Measurements from ENCODE around the gene DBI. TPM values are rescaled to one million over a fixed set of nuclear protein-coding genes. Genes with fewer than 3 reads are reported as not detected.

The DBI gene
- total and polyA plus RNA-seq, 2 of the 8 experiments (the other 6 are each of a cell fraction or from before 2014, with no cell fraction given), result 180 to 212 TPM

DNA sequence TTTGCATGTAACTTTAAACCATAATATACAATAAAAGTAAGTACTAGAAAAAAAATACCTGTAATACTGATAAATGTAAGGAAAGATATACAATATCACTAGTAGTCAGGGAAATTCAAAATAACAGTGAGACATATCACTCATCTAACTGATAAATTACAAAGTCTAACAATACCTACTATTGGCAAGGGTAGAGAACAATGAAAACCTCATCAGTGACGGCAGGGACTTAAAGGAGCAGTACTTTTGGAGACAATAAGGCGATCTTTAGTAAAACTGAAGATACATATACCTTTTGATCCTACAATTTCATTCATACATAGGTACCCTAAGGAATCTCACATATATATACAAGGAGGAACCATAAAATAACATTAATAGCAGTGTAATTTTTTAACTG lies 25.1 kb upstream of the DBI start:
- Histone ChIP-seq H2BK20ac (ENCODE audit: low read length) (no peak overlapping the region), H2BK15ac (ENCODE audit: low read length) (no peak overlapping the region), H4K91ac (replicated peaks; ENCODE audit: insufficient read length, low read length) (no peak overlapping the region), H2BK5ac (ENCODE audit: low read depth, low read length) (no peak overlapping the region), H4K20me1 (replicated peaks in 1 of 2; ENCODE audit: control insufficient read depth in 1 of 2, insufficient read depth in 2 of 2, low read length in 2 of 2) (no peaks in the 10 kb centered on the region), H2BK12ac (ENCODE audit: low read depth, low read length) (no peak overlapping the region), H4K8ac (ENCODE audit: extremely low read depth, insufficient read depth, low read length) (no peak overlapping the region), H3K4me3 (ENCODE audit: extremely low read depth in 1 of 4, insufficient read depth in 2 of 4, low read depth in 3 of 4, low read length in 4 of 4) (no peak overlapping the region), H3K23me2 (ENCODE audit: low read depth, low read length) (no peaks in the 10 kb centered on the region; the same call in 1 of the 2 replicates), H3K27ac (ENCODE audit: low read depth, low read length) (no peak overlapping the region), H3K79me2 (ENCODE audit: control insufficient read depth in 1 of 2, insufficient read depth in 2 of 2, low read length in 2 of 2) (no peaks in the 10 kb centered on the region), H3K56ac (replicated peaks; ENCODE audit: insufficient read length, low read depth, low read length) (no peak overlapping the region), H3K9me3 (ENCODE audit: insufficient read depth in 2 of 2, low read depth in 1 of 2, low read length in 1 of 2) (no peaks in the 10 kb centered on the region), H4K5ac (ENCODE audit: insufficient read length, low read depth, low read length) (no peak overlapping the region), H3K79me1 (ENCODE audit: low read depth, low read length) (no peaks in the 10 kb centered on the region), H3K36me3 (ENCODE audit: control insufficient read depth in 2 of 4, insufficient read depth in 4 of 4, low read length in 3 of 4) (no peaks in the 10 kb centered on the region), H2AK5ac (ENCODE audit: low read depth, low read length) (no peak overlapping the region), H2BK120ac (replicated peaks; ENCODE audit: low read depth, low read length) (no peak overlapping the region), H3K4me1 (replicated peaks in 1 of 4; ENCODE audit: control insufficient read depth in 3 of 4, insufficient read depth in 4 of 4, low read length in 3 of 4) (no peaks in the 10 kb centered on the region), H3K18ac (ENCODE audit: extremely low read depth, low read length) (no peak overlapping the region), H3K27me3 (replicated peaks in 1 of 4; ENCODE audit: control insufficient read depth in 3 of 4, extremely low read depth in 1 of 4, insufficient read depth in 3 of 4, low read length in 3 of 4) (no peaks in the 10 kb centered on the region), H2AFZ (ENCODE audit: low read length) (no peak overlapping the region), H3K4me2 (ENCODE audit: insufficient read depth in 1 of 2, low read depth in 2 of 2, low read length in 2 of 2) (no peak overlapping the region), H3K23ac (ENCODE audit: insufficient read length) (no peak overlapping the region), H3K14ac (ENCODE audit: insufficient read length) (no peak overlapping the region), H3K4ac (replicated peaks; ENCODE audit: insufficient read length, low read depth, low read length) (no peak overlapping the region), H3K9ac (replicated peaks in 1 of 4; ENCODE audit: extremely low read depth in 1 of 4, low read depth in 3 of 4, low read length in 3 of 4) (no peak overlapping the region)
- no peak for FAIRE-seq
- ChIA-PET POLR2A (ENCODE audit: partially characterized antibody) (no interaction called here), CTCF (ENCODE audit: partially characterized antibody) (no interaction called here)
- no peak for DNase-seq (ENCODE audit: low read depth in 1 of 2, low spot score in 2 of 2)
- 85% methylated on average over 2 of the region's 2 CpGs; no CpG with 5 or more reads in 1 of the 2 experiments for WGBS, 2 experiments (ENCODE audit: extremely low coverage in 1 of 2, insufficient coverage in 1 of 2, insufficient read length in 1 of 2, insufficient replicate concordance in 2 of 2, low coverage in 1 of 2, low lambda C conversion rate in 2 of 2, missing lambda C conversion rate in 1 of 2)
- no peak for TF ChIP-seq TCF12 (IDR thresholded peaks at IDR 0.05; ENCODE audit: low read depth, low read length)
- no peak for TF ChIP-seq RXRA (IDR thresholded peaks at IDR 0.05; ENCODE audit: insufficient read depth, low read depth, low read length)
- no peak for TF ChIP-seq TAF1 (IDR thresholded peaks at IDR 0.05; ENCODE audit: low read depth, low read length)
- TF ChIP-seq RAD21 (IDR thresholded peaks at IDR 0.05 in 1 of 2, conservative IDR thresholded peaks at IDR 0.05 in 1 of 2; ENCODE audit: low read depth in 2 of 2, low read length in 2 of 2), result no peak
- TF ChIP-seq KDM5A (IDR thresholded peaks at IDR 0.05; ENCODE audit: low read length), result no peak
- TF ChIP-seq CTBP2 (IDR thresholded peaks at IDR 0.05; ENCODE audit: borderline replicate concordance, insufficient read depth, insufficient read length, low read length), result no peak
